ES-I3 (cell line): ENCODE data around the gene ANO7.

Experiments used
- H3K36me3 ChIP-seq: 2 replicates; pipeline ENCODE4 v1.6.1; 2013; ENCODE audit warnings: mild to moderate bottlenecking, low read length, control low read depth, moderate library complexity; ENCODE audit not compliant: insufficient read depth
- H3K4me1 ChIP-seq: 2 replicates; pipeline ENCODE4 v1.6.1; 2013; ENCODE audit warnings: mild to moderate bottlenecking, control low read depth, low read length; ENCODE audit not compliant: insufficient read depth
- H3K9ac ChIP-seq: 2 replicates; pipeline ENCODE4 v1.6.1; 2013; ENCODE audit warnings: low read depth, mild to moderate bottlenecking, low read length, moderate library complexity
- H3K9me3 ChIP-seq: 2 replicates; pipeline ENCODE4 v1.6.1; 2013; ENCODE audit warnings: mild to moderate bottlenecking, low read length, moderate library complexity; ENCODE audit not compliant: control insufficient read depth, insufficient read depth

ANO7 gene

DNA sequence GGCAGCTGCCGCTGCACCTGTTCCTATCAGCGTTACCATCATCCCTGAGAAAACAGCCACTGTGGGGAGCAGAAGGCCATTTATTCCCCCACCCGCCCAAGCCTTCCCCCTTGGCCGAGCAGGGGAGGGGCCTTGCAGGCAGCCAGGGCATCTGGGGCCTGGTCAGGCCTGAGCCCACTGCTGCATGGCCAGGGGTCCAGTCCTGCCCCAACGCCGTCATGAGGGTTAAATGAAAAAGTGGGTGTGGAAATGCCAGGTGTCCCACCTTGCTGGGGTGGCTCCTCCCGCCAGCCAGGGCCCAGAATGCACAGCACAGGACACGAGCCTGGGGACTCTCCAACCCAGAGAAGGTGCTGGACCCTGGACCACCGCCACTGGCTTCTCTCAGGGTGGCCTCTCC is 14.2 kb downstream of the ANO7 start:
- Histone ChIP-seq H3K9ac (no peak overlapping the region), H3K9me3 (no peaks in the 10 kb centered on the region), H3K36me3 (no peaks in the 10 kb centered on the region), H3K4me1 (no peaks in the 10 kb centered on the region)

DNA sequence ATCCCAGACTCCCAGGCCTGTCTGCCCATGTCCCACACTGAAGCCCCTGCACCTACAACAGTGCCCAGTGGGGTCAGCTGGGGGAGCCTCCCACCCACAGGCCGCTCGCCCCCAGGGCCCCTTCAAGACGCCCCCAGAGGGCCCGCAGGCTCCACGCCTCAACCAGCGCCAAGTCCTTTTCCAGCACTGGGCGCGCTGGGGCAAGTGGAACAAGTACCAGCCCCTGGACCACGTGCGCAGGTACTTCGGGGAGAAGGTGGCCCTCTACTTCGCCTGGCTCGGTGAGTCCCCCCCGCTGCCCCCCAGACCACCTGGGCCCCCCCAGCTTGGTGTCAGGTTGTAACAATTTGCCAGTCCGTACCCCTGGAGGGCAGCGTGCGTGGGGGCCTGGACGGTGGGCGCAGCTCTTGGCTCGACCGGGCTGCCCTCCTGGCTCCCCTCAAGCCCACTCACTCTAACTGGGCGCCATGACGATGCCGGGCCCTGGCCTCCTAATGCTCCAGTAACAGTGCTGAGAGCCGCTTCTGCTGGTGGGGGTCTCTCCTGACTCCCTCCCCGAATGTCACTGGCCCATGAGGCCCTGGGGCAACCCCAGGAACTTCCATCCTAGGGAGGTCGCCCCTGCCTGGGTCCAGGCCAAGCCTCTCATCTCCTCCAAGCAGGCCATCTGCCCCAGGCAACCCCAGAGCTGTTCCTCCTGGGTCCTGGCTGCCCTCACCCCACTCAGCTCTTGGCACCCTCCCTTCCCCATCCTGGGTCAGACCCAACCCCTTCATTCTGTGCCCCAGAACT is 14.9 kb downstream of the ANO7 start:
- no peaks in the 10 kb centered on the region for H3K36me3 ChIP-seq
- no peaks in the 10 kb centered on the region for H3K9me3 ChIP-seq
- no peaks in the 10 kb centered on the region for H3K4me1 ChIP-seq
- H3K9ac ChIP-seq: no peak overlapping the region

DNA sequence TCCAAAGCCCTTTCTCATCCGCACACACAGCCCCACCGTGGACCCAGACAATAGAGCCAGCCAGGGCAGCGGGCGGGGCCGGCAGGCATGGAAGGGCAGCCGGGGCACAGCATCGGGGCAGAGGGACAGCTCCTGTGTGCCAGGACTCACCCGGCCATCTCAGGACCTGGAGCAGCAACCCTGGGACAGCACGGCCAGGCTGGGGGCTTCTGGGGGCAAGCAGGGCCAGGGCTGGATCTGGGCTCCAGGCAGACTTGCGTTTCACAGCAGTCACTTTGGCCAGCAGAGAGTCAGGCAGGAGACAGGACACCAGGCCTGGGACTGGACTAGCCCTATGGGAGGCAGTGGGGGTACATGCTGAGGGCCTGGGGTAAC is 15.5 kb downstream of the ANO7 start:
- Histone ChIP-seq H3K9me3 (no peaks in the 10 kb centered on the region), H3K9ac (no peak overlapping the region), H3K36me3 (no peaks in the 10 kb centered on the region), H3K4me1 (no peaks in the 10 kb centered on the region)

- Histone ChIP-seq H3K9me3 (no peaks in the 10 kb centered on the region), H3K4me1 (no peaks in the 10 kb centered on the region), H3K36me3 (no peaks in the 10 kb centered on the region), H3K9ac (no peak overlapping the region)
These were observed 16.0 kb downstream of the ANO7 start for GRCh38 chr2:241204490-241204889.

DNA sequence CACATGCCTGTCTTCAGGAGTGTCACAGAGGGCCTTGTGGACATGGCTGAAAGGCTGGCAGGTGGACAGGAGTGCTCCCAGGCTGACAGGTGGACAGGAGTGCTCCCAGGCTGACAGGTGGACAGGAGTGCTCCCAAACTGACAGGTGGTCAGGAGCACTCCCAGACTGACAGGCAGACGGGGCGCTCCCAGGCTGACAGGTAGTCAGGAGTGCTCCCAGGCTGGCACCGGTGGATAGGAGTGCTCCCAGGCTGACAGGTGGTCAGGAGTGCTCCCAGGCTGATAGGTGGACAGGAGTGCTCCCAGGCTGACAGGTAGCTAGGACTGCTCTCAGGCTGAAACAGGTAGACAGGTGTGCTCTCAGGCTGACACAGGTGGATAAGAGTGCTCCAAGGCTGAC is 16.6 kb downstream of the ANO7 start:
- Histone ChIP-seq H3K9ac (no peak overlapping the region), H3K9me3 (no peaks in the 10 kb centered on the region), H3K4me1 (no peaks in the 10 kb centered on the region), H3K36me3 (no peaks in the 10 kb centered on the region)

DNA sequence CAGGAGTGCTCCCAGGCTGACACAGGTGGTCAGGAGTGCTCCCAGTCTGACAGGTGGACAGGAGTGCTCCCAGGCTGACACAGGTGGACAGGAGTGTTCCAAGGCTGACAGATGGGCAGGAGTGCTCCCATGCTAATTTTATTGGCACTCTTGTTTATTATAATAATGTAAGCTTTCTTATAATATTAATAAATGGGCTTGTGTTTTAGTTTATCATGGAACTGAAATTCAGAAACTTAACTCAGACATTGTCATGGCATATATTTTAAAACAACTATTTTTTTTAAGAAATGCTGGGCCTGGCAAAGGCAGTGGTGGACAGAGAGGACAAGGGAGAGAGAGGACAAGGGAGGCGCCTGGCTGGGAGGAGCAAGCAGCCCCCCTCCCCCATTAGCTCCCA is 18.7 kb downstream of the ANO7 start:
- H3K9me3 ChIP-seq: no peaks in the 10 kb centered on the region
- peaks cover 3% of the 10 kb centered on the region; the same call in 1 of the 2 replicates for H3K4me1 ChIP-seq
- H3K9ac ChIP-seq: no peak overlapping the region
- no peaks in the 10 kb centered on the region for H3K36me3 ChIP-seq

GRCh38 chr2:241207641-241208040 is 19.2 kb downstream of the ANO7 start:
- Histone ChIP-seq H3K36me3 (no peaks in the 10 kb centered on the region), H3K9ac (no peak overlapping the region), H3K9me3 (no peaks in the 10 kb centered on the region), H3K4me1 (peaks cover 3% of the 10 kb centered on the region; the same call in 1 of the 2 replicates)

DNA sequence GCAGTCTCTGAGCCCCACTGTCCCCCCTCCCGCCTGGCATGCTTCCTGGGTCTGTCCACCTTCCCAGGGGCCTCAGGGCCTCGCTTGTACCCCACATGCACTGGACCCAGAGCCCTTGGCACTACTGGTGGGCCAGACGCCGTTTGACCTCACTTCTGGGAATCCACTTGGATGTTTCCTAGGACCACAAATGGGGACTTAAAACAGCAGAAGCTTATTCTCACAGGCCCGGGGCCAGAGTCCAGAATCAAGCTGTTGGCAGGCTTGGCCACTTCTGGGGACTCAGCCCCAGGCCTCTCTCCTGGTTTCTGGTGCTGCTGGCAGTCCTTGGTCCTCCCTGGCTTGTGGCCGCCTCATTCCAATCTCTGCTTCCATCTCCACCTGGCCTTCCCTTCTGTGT is 19.6 kb downstream of the ANO7 start:
- H3K9ac ChIP-seq: no peak overlapping the region
- no peaks in the 10 kb centered on the region for H3K9me3 ChIP-seq
- H3K36me3 ChIP-seq: no peaks in the 10 kb centered on the region
- peaks cover 3% of the 10 kb centered on the region; the same call in 1 of the 2 replicates for H3K4me1 ChIP-seq

DNA sequence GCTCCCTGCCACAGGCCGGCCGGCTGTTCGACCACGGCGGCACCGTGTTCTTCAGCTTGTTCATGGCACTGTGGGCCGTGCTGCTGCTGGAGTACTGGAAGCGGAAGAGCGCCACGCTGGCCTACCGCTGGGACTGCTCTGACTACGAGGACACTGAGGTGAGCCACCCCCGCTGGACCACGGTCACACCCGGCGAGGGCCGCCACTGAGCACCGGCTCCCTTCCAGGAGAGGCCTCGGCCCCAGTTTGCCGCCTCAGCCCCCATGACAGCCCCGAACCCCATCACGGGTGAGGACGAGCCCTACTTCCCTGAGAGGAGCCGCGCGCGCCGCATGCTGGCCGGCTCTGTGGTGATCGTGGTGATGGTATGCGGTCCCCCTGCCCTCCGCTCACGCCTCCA is 20.8 kb downstream of the ANO7 start:
- Histone ChIP-seq H3K4me1 (peaks cover 3% of the 10 kb centered on the region; the same call in 1 of the 2 replicates), H3K36me3 (no peaks in the 10 kb centered on the region), H3K9me3 (no peaks in the 10 kb centered on the region), H3K9ac (no peak overlapping the region)

GRCh38 chr2:241211276-241211675 is 22.8 kb downstream of the ANO7 start:
- Histone ChIP-seq H3K9ac (no peak overlapping the region), H3K9me3 (no peaks in the 10 kb centered on the region), H3K36me3 (no peaks in the 10 kb centered on the region), H3K4me1 (peaks cover 9% of the 10 kb centered on the region; the same call in 1 of the 2 replicates)

GRCh38 chr2:241213041-241213440 is 24.6 kb downstream of the ANO7 start:
- no peaks in the 10 kb centered on the region for H3K9me3 ChIP-seq
- H3K9ac ChIP-seq: no peak overlapping the region
- H3K4me1 ChIP-seq: peaks cover 9% of the 10 kb centered on the region; the same call in 1 of the 2 replicates
- H3K36me3 ChIP-seq: no peaks in the 10 kb centered on the region

DNA sequence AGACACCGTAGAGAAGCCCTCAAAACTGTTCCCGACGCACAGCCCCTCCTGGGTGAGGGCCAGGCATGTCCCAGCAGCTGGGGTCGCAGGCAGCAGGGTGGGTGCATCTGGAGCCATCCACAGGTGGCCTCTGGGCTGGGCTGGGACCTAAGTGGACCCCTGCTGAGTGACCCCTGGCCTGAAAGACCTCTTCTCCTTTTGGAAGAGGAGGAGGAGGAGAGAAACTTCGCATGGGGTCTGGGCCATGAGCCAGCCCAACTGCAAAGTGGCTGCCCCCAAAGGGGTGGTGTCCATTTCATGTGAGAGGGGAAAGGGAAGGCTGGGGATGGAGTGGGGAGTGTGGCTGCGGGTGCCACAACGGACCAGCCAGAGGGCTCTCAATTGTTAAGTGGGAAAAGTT is 25.1 kb downstream of the ANO7 start:
- H3K36me3 ChIP-seq: no peaks in the 10 kb centered on the region
- H3K9ac ChIP-seq: no peak overlapping the region
- H3K9me3 ChIP-seq: no peaks in the 10 kb centered on the region
- H3K4me1 ChIP-seq: peaks cover 9% of the 10 kb centered on the region; the same call in 1 of the 2 replicates

GRCh38 chr2:241214209-241214608 is 25.7 kb downstream of the ANO7 start:
- Histone ChIP-seq H3K9ac (no peak overlapping the region), H3K36me3 (no peaks in the 10 kb centered on the region), H3K4me1 (peaks cover 9% of the 10 kb centered on the region; the same call in 1 of the 2 replicates), H3K9me3 (no peaks in the 10 kb centered on the region)

DNA sequence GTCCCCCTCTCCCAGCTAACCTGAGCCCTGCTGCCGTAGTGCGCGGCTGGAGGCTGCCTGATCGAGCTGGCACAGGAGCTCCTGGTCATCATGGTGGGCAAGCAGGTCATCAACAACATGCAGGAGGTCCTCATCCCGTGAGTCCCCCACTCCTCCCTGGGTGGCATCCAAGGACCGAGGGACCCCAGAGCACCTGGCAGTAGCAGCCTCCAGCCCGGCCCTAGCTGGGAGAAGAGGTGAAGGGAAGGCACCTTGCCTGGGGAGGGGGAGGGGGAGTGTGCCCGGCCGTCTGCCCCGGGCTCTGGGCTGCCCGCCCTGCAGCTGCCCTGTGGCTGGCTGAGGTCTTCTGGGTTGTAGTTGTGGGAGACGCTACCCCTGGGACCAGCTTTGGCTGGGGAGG is 26.3 kb downstream of the ANO7 start:
- H3K9ac ChIP-seq: no peak overlapping the region
- H3K4me1 ChIP-seq: peaks cover 9% of the 10 kb centered on the region; the same call in 1 of the 2 replicates
- H3K9me3 ChIP-seq: no peaks in the 10 kb centered on the region
- H3K36me3 ChIP-seq: no peaks in the 10 kb centered on the region

GRCh38 chr2:241215421-241215820 is 26.9 kb downstream of the ANO7 start:
- Histone ChIP-seq H3K4me1 (peaks cover 9% of the 10 kb centered on the region; the same call in 1 of the 2 replicates), H3K36me3 (no peaks in the 10 kb centered on the region), H3K9ac (no peak overlapping the region), H3K9me3 (no peaks in the 10 kb centered on the region)
